ENCODE measurements around the gene SLC1A4.
"Not testable (repeated sequence)": the region's sequence is repeated elsewhere in the genome, so short reads cannot be mapped to it uniquely, and the experiment has no call there.

SLC1A4 gene

DNA sequence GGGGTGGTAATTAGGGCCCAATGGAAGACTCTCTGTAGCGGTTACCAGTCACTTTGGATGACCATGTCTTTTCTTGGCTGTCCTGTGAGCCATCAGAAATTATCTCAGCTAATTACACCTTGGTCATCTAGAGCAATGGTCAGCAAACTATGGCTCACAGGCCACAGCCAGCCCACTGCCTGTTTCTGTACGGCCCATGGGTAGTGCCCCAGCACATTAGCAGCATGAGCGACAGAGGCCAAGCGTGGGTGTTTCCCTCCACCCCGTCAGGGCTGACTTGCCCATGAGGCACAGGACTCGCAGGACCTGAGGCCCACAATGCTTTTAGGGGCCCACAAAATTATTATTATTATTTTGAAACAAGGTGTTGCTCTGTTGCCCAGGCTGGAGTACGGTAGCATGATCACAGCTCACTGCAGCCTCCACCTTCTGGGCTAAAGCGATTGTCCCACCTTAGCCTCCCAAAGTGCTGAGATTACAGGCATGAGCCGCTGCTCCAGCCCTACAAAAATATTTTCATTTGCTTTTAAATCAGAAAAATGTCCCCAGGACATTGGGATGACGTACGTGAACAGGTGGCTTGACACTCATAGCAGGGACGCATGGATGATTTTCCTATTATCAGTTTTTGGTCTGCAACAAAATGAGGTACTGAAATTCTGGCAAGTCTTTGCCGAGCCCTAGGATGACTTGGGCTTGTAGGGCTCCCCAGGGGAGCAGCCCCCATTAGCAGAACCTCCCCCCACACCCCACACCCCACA, 37.7 kb downstream of the SLC1A4 start:
- DNase-seq (ENCODE audit: low spot score): peak; percentile 70

DNA sequence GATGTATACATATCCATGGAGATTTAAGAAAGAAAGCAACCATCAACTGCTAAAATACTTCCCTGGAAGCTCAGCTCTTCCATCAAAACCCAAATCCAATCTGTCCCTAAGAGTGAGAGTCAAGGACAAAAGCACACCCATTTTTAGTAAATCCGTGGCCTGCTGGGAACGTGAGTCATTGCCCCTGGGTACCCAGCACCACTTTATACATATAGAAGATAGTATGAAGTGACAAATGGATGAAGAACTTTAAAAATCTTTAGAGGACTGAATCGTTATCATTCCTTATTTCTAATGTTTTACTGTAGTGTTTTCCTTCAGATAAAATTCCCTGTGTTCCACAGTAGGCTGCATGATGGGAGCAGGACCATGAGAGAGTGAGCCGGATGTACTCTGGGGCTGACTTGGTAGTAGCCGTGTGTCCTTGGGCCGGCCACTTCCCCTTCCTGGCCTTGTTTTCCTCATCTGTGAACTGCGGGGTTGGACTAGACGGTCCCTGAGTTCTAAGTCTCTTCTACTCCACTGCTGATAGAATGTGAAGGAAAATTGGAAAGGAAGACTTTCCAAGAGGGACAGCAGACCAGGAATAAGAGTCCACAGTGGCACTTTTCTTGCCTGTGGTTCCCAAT, 38.5 kb downstream of the SLC1A4 start:
- DNase-seq (ENCODE audit: low spot score): no peak

DNA sequence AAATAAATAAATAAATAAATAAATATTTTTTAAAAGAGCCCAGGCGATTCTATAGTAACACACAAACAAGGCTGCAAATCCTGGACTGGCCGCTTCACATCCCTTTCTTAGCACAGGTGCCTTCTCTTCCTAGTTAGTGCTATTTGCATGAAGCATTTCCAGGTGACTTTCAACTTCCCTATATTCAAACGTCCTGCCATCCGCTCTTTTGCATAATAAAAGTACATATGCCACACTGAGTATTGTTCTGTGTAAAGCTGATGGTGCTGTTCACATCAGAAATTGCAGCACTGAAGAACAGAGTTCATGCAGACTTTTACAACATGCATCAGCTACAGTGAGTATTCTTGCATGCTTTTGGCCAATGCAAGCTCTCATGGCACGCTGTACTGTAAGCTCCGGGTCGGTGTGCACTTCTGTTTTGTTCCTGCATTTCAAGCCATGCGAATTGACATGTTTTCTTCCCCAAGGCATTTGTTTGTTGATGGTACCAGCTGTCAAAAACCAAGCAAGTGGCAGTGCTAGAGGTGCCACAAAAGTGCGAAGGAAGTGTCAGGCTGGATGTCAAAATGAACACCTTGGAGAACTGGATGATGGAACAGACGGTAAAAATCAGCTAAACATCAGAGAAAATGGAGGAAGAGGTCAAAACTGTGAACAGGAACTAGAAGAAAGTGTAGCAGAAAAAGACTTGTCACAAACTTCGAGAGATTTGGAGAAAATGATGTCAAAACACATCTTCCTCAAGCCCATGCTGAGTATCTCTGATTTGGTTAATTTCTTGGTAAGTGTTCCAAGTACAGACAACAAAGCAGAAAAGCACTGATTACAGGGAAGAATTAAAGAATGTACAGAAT, 41.5 kb downstream of the SLC1A4 start:
- DNase-seq (ENCODE audit: low spot score): peak; percentile 53

DNA sequence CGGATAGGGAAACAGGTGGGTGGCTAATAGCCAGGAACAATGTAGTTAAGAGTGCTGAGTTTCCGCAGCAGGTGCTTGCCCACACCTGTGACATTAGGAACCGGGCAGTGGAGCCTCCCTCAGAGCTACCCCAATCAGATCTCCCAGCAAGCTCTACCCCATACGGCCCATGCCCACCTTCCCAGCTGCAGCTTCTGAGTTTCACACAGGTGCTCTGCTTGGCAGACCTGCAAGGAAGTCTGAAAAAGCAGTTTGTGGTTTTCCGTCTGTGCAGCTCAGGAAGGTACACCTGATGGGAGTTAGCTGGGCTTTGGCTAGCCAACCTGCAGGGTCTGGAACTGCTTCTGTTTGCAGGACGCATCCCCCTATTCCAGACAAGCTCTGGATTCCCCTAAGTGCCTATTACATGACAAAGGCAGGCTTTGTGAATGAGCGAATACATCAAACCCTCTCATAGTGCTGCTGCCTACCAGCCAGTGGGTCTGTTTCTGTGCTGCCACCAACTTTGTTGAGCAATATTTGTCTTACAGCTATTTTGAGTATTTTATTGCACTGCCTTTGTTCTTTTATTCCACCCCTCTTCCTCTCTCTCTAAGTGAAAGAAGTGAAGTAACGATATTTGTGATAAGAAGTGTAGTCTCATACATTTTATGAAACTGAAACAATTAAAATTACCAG, 42.3 kb downstream of the SLC1A4 start:
- peak; percentile 48 for DNase-seq (ENCODE audit: low spot score)

DNA sequence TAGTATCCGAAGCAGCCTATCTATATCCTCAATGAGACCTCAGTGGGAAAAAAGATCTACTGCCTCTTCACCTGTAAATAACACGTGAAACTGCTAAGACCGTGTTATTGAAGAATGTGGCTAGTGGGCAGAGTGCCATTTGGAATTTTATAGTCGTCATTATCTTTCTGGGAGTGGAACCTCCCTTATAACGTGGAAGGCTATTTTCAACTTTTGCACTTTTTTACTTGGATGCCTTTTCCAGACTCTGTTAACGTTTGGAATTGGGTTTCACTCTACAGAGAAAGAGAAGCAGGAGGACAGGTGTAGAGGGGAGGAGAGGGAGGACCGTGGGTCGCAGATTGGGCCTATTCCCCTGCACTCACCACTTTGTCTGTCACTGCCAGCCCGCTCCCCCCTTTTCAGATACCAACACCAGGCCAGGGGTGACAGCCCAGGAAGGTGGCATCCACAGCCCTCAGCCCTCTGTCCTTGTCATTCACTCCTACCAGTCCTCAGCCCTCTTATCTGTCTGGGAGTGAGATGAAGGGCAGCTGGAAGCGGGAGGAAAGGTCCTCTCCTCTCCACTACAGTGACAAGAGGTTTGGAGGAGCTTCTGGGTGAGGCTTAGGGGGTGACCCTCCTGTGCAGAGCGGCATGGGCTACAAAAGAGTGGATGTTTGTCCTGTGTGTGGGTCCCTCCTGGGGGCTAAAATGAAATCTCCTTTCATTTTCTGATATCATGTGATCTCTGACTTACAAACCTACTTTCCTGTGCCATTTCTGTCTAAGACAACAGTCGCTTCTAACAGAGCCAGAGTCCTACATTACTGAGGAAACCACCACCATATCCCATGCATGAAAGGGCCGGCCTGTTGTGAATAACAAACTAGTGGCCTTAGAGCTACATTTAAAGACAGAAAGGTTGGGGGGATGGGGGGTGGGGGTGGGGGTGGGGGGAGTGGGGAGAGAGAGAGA, 43.1 kb downstream of the SLC1A4 start:
- no peak for DNase-seq (ENCODE audit: low spot score)

DNA sequence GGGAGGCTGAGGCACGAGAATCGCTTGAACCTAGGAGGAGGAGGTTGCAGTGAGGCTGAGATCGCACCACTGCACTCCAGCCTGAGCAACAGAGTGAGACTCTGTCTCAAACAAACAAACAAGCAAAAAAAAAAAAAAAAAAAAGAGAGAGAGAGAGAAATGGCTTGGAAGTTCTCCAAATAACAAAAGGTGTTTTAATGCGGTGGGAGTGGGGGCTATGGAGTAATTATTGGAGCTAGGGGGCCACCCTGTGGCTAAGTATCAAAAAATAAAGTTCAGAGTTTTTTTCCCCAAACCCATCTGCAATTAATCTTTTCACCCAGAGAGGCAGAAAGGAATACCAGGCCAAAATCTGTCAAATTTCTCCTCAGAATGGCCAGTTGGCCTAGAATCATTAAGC, 44.0 kb downstream of the SLC1A4 start:
- no peak for DNase-seq (ENCODE audit: low spot score)

DNA sequence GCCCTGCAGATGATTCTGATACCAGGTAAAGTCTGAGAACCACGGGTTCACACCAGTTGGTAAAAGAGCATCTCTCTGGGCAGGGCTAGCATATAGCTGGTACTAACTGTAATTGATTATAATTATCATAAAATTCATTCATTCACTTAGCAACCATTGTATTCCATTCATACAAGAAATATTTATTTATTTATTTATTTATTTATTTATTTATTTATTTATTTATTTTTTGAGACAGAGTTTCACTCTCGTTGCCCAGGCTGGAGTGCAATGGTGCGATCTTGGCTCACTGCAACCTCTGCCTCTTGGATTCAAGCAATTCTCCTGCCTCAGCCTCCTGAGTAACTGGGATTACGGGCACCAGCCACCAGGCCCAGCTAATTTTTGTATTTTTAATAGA, 44.5 kb downstream of the SLC1A4 start:
- DNase-seq (ENCODE audit: low spot score): not testable (repeated sequence)

DNA sequence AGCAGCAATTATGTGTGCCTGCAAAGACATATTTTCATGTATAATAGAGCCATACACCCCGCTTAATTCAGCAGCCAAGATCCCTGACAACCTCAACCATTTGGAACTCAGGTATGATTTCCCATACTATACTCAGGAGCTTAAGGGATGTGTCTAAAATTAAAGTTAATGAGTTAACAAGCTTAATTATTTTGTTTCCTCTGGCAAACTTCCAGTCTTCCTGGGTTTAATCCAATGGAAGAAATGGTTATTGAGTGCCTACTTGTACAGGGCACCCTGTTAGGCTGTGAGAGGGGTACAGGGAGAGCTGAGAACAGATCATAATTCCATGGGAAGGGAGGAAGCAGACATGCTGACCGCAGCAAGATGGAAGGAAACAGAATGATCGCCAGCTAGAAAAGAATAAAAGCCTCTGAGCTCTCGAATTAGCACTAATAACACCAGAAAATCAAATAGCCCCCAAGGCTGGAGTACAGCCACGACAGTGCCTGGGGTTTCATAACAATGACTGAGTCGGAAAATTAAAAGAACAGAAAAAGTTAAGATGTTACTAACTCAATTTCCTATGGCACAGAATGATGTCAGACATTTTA, 46.2 kb downstream of the SLC1A4 start:
- no peak for DNase-seq (ENCODE audit: low spot score)

DNA sequence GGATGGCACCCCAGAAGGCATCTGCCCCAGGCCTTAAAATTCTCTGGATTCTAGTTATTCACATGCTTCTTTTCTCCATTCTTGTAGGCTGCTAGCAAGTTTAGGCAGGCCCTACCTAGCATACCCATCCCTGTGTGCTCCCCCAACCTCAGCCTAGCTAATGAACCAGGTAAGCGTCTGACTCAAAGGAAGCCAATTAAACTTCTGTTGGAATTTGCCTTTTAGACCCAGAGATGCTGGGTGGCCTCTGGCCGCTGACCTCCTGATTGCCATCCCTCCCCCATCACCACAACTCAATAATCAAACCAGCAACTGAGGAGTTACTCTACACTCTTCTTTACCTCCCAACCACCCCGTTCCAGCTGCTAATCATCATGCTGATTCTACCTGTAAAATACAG, 48.0 kb downstream of the SLC1A4 start:
- DNase-seq (ENCODE audit: low spot score): no peak

DNA sequence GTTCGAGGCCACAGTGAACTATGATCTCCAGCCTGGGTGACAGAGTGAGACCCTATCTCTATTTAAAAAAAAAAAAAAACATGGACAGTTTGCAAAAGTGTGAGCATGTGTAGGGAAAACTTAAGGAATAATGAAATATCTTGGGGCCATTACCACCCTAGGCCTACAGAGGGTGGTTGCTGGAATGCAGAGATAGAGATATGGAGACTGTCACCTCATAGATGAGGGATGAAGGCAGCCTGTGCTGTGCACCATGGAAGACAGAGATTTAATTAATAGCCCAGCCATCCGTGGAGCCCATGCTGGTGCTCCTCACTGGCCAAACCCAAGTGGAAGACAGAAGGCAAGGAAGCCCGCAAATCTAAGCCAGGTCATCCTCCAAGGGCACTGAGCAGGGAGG, 50.4 kb downstream of the SLC1A4 start:
- DNase-seq (ENCODE audit: low spot score): no peak

DNA sequence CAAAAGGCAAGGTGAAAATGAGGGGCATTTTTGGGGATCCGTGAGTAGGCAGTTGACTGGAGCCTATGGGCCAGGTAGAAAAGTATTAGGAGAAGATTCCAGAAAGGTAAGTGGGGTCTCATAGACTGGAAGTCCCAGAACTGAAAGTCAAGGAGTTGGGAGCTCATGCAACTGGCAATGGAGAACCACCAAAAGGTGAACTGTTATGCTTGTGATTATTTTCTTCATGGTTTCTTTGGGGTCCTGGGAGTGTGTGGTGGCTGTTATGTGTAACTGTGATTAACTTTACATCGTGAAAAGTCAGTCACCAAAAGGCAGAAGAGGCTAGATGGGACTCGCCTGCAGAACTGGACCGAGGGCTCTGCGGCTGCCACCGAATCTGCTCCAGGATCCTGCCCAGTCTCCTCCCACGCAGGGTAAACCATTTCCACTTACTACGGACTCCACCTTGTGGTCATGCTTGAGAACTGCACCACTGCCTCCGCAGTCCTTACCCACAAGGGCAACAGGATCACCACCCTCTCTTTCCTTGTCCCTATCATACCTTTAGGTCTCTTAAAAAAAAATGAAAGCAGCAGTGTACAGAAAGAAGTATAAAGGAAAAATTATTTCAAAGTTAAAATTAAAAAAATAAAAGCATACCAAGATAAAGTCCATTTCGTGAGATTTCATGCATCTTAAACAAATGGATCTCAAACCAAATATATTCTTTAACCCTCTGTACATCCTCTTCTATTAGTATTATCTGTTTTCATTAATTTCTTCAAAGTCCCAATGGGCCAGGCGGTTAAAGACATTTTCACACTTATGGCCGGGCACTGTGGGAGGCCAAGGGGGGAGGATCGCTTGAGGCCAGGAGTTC, 51.4 kb downstream of the SLC1A4 start:
- DNase-seq (ENCODE audit: low spot score): peak; percentile 74

DNA sequence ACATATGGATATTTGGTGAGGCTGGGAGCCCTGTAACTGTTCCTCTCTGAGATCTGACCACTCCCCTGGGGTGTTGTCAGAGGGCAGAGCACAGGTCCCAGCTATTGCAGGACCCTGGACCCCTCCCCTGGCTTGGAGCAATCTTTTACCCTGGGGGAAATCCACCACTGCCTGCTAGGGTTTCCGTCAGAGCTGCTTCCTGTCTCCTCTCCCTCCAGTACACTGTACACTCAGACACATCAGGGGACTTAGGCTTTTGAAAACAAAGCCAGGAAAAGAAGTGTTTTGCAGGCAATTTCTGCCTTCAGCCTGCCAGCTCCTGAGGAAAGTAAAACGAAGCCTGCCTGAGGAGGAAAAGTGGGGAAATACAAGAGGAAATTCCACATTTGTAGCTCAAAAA, 53.8 kb downstream of the SLC1A4 start:
- DNase-seq (ENCODE audit: low spot score): no peak

DNA sequence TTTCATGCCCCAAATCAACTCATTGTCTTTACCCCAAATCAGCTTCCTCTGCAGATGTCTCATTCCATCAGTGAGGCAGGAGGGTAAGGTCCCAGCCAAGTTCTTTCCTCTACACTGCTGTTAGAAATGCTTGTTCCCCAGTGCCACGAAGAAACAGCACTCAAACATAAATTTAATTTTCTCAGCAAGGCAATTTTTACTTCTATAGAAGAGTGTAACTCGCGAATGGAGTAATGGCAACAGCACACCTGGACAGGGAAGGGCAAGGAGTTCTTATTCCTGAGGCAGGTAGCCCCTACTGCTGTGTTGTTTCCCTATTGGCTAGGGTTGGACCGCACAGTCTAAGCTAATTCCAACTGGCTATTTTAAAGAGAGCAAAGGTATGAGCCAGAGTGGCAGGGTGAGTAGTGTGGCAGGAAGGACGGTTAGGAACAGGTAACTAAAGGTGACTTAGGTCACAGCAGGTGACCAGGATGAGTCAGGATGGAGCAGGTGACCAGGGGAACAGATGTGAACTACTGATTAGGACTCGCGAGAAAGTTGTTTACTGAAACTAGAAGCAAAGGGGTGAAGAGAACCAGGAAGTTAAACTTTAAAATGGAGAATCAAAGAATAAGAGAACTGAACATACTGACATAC, 55.0 kb downstream of the SLC1A4 start:
- no peak for DNase-seq (ENCODE audit: low spot score)

DNA sequence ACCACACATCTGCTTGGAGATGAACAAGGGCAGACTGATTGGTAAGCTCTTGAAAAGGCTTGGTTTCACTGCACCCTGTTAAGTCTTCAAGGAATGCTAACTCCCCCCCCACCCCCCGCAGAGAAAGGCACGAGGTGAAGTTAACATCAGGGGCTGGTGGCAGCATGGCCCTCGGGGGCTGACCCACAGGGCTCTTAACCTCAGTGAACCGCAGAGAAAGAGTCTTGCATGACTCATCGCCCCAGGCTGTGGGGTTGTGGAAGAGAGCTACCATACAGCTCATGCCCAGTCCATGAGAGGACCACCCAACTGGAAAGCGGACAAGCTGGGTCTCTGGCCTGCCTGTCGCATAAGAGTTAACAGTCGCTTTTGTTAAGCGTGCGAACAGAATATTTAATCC, 56.5 kb downstream of the SLC1A4 start:
- no peak for DNase-seq (ENCODE audit: low spot score)

DNA sequence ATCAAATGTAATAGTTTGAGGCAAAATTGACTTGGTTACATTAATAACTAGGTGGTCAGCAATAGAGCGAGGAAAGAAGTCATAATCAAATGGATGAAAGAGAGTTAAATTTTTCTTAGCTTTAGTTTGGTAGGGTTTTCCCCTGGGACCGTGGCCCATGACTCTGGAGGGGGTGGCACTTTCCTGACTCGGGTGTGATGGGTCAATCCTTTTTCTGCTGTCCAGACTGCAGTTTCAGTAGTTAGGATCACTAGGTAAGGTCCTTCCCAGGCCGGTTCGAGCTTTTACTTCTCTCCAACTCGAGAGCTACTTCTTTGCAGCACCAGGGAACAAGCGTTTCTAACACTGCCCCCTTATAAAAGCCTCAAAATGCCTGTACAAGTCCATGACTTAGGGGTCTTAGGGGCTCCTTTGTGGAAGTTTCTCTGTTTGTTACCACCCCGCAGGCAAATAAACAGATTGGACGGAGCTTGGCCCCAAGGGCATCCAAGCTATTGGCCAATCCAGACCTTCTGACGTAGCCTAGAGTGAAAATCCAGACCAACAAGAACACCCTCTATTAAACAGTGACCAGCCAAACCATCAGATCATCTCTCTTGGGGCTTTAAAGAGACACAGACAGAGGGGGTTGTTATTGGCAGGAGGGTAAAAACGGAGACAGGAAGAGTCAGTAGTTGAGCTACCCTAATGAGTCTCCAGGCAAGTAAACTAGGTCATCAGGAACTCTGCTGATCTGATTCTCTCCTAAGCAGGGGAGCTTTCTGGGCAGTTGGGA, 57.6 kb downstream of the SLC1A4 start:
- no peak for DNase-seq (ENCODE audit: low spot score)

DNA sequence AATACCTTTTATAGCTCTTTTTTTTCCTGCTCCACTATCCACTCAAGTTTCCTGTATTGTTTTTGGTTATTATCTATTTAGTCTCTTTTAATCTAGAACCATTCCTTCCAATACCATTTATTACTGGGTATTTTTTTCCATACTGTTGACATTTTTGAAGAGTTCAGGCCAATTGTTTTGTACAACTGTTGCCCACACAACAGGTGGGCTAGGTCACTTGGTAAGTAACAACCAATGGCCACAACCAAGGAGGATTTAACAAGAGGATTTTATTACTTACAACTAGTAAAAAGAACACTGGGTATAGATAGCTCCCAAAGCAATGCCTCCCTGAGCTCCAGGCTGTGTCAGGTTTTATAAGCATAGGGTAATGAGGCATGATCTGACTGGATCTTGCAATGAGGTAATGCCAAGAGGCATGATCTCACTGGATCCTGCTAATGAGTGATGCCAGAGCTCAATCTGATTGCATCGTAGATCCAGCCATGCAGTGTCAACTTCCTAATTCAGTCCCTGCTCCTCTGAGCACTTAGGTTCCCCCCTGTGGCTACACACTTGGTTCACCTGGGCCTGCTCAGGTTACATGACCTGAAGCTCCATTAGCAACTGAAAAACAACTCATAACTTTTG, 59.9 kb downstream of the SLC1A4 start:
- DNase-seq (ENCODE audit: low spot score): no peak

DNA sequence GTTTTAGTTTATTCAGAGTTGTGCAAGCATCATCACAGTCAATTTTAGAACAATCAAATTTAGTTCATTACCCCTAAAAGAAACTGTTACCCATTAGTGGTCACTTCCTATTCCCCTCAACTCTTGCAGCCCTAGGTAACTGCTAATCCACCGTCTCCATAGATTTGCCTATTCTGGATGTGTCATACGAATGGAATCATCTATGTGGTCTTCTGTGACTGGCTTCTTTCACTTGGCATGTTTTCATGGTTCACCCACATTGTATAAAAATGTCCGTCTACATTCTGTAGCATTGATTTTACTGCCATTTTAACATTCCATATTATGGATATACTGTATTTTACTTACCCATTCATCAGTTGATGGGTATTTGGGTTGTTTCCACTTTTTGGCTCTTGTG, 61.7 kb downstream of the SLC1A4 start:
- DNase-seq (ENCODE audit: low spot score): no peak

DNA sequence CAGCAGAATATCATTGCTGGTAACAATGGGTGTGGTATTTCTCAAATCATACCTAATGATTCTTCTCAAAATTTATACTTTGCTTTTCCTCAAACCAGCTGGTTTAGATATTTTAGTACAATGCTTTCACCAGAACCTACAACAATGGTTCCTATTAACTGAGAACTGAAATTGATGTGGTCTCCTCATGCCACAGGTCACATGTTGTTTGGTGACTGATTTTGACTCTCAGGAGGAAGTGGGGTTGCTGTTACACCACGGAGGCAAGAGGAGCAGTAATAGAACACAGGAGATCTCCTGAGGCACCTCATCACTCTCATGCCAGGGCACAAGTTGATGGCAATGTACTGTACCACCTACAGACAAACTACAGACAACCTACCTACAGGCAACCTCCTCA, 64.0 kb downstream of the SLC1A4 start:
- DNase-seq (ENCODE audit: low spot score): peak; percentile 65
